GM10847 (cell line): ENCODE measurements around the gene LRRC46.

Experiments
- POLR2A ChIP-seq: IDR thresholded peaks from 2 replicates; pipeline ENCODE4 v1.6.1; 2011; ENCODE audit not compliant: insufficient read length; ENCODE audit errors: extremely low read depth

LRRC46 gene

GRCh38 chr17:47883589-47884426 is 52.3 kb downstream of the LRRC46 start:
- no peak for TF ChIP-seq POLR2A

GRCh38 chr17:47884427-47884740 is 52.9 kb downstream of the LRRC46 start:
- no peak for TF ChIP-seq POLR2A

- no peak for TF ChIP-seq POLR2A
Observed at GRCh38 chr17:47884905-47885730, 53.6 kb downstream of the LRRC46 start.
